Activated naive CD4-positive, alpha-beta T cell treated with anti-CD3 and anti-CD28 coated beads, Interleukin-2, amount 50 U/mL, for 72 hours (primary cell): Measurements from ENCODE around the gene CLRN2. TPM values are rescaled to one million over a fixed set of nuclear protein-coding genes. Genes with fewer than 3 reads are reported as not detected.
A peak's percentile ranks its signal among the peaks of the same experiment; 100 is the strongest.
"Not testable (repeated sequence)": the region's sequence is repeated elsewhere in the genome, so short reads cannot be mapped to it uniquely, and the experiment has no call there.

Experiments used
- ATAC-seq, 2 donors: fragments of 150-1000 bp; cut with Tn5 transposase; 2 replicates each; pipeline ENCODE4 v1.10.0; 2021; ENCODE audit warnings: mild to moderate bottlenecking in 2 of 2, moderate library complexity in 2 of 2
- DNase-seq, 2 donors: peaks; one replicate each; pipeline ENCODE4 v3.0.0; 2021 to 2022; ENCODE audit warnings: low spot score in 2 of 2
- H3K27ac Mint-ChIP-seq, 2 donors: one replicate each; pipeline ENCODE4 v1.8.0; 2022; ENCODE audit warnings: mild to moderate bottlenecking in 2 of 2, mixed read lengths in 2 of 2
- H3K36me3 Mint-ChIP-seq, 2 donors: one replicate each; pipeline ENCODE4 v1.8.0; 2022; ENCODE audit warnings: mixed read lengths in 2 of 2
- H3K9me3 Mint-ChIP-seq, 2 donors: one replicate each; pipeline ENCODE4 v1.8.0; 2022; ENCODE audit warnings: mixed read lengths in 2 of 2
- total RNA-seq, 2 donors: library from RNA; stranded (reverse); gene quantifications; one replicate each; pipeline ENCODE4 v1.2.3, GENCODE V29; 2022

The CLRN2 gene
- total RNA-seq, 2 donors from 2014 or later: not detected

DNA sequence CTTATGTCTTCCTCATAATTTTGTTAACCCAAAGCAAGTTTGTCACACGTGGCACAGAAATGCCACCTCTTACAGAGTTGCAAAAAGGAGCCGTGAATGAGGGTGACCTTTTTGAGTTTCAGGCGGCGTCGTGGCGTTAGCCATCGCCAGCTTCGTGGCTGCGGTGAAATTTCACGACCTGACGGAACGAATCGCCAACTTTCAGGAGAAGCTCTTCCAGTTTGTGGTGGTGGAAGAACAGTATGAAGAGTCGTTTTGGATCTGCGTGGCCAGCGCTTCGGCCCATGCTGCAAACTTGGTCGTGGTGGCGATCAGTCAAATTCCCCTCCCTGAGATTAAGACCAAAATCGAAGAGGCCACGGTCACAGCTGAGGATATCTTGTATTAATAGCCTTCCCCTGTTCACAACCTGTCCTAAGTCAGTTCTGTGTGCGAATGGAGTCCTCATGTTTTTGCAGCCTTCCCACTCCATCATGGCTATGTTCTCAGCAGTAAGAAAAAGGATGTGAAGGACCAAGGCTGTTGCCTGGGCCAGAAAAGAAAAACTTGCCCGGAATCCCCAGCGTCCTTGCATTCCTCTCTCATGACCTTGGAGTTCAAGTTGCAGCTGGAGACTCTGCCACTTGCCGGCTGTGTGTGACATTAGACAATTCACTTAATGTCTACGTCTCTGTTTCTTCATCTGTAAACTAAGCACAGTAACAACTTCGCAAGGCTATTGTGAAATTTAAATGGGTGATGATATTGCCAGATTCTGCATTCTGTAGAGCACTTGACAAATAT is 11.9 kb downstream of the CLRN2 start:
- Mint-ChIP-seq H3K27ac (no peak overlapping the region), H3K9me3 (no peaks in the 10 kb centered on the region), H3K36me3 (no peaks in the 10 kb centered on the region)
- DNase-seq (no peak), ATAC-seq (no peak)

DNA sequence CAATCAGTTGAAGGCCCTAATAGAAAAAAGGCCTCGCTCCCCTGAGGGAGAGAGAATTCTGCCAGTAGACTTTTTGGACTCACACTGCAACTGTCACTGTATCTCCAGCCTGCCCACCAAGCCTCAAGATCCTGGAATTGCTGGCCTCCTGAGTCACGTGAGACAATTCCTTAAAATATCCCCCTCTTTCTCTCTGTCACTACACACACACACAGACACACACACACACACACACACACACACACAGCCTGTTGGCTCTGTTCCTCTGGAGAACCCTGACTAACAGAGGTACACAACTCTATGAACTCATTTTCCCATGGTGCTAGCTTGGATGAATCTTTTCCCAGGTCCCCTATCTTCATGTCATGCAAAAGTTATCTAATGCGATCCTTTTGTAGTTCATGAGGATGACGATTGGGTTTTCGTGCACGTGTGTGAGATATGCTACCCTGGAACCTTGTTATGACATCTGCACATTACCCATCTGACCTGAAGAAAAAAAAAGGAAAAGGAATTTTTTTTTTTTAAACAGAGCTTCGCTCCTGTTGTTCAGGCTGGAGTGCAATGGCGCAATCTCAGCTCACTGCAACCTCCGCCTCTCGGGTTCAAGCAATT is 13.7 kb downstream of the CLRN2 start:
- Mint-ChIP-seq H3K36me3 (no peaks in the 10 kb centered on the region), H3K27ac (no peak overlapping the region), H3K9me3 (no peaks in the 10 kb centered on the region)
- DNase-seq (no peak), ATAC-seq (no peak)

DNA sequence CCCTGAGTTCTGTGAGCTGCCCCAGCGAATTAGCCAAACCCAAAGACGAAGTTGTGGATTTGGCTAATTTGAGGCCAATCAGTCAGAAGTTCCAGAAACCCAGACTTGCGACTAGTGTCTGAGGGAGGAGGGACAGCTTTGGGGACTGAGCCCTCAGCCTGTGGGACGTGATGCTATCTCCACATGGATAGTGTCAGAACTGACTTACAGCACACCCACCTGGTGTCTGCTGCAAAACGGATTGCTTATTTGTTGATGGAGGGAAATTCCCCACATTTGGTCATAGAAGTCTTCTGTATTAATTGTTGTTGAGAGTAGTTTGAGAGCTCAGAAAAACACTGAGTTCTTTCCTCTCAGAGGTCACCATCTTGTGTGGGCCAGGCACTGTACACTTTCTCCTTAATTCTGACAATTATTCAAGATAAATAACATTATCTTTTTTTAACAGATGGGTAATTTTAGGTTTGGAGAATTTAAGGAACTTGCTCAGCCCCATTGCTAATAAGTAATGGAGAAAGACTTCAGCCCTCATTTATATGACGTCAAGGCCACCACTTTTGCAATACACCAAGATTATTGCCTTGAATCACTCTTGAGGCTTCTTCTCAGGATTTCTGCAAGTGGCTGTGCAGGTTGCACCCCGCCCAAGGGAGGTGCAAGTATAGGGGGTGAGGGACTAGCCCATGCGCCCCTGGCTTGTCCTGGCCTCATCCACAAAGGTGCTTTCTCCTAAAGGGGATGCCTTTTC is 16.7 kb downstream of the CLRN2 start:
- Mint-ChIP-seq H3K36me3 (no peaks in the 10 kb centered on the region), H3K27ac (no peak overlapping the region), H3K9me3 (no peaks in the 10 kb centered on the region)
- no peak for ATAC-seq
- no peak for DNase-seq

DNA sequence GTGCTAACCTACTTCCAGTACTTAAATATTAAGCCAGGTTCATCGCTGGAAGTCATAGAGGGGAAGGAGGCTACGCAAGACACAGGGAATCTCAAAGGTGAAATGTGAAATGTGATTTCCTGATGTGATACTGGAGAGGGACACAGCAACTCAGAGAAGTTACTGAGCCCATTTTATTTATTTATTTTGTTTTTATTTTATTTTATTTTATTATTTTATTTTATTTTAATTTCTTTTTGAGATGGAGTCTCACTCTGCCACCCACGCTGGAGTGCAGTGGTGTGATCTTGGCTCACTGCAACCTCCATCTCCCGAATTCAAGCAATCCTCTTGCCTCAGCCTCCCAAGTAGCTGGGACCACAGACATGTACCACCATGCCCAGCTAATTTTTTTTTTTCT is 19.7 kb downstream of the CLRN2 start:
- Mint-ChIP-seq H3K9me3 (no peaks in the 10 kb centered on the region), H3K36me3 (no peaks in the 10 kb centered on the region), H3K27ac (no peak overlapping the region)
- no peak for ATAC-seq
- no peak for DNase-seq

DNA sequence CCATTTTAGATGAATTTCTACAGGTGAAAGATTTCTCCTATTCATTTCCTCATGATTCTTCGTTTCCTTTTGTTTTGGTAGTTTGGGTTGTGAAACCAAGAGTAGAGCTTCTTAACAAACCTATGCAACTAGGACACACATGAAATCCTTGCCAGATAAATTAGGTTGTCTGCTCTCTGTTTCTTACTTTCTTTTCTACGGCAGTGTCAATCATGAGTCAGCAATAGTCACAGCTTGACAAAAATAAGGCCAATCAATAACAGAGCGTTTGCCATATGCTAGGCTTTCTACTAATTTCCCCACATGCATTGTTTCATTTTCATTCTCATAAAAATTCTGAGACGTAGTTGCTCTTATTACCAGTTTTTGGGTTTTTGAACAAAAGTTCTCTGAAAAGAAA is 20.3 kb downstream of the CLRN2 start:
- Mint-ChIP-seq H3K36me3 (no peaks in the 10 kb centered on the region), H3K27ac (no peak overlapping the region), H3K9me3 (no peaks in the 10 kb centered on the region)
- no peak for DNase-seq
- no peak for ATAC-seq

DNA sequence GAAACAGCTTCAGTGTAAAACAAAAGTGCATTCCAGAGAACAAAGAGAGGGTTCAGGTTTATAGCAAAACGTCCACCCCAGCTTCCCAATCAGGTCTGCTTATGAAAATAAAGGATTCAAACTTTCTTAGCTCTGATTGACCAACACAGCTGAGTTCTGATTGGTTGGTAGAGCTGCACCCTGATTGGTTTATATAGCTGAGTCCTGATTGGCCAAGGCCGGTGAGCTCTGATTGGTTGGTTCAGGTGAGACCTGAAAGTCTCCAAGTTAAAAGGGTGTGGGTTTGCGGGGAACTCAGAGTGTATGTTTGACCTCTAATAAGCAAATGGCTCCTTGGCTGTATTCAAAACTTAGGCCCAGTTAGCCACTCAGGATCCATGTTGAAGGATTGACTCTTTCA is 20.9 kb downstream of the CLRN2 start:
- ATAC-seq: peak in 1 of 2 donors; percentile 55
- H3K9me3 Mint-ChIP-seq: no peaks in the 10 kb centered on the region

DNA sequence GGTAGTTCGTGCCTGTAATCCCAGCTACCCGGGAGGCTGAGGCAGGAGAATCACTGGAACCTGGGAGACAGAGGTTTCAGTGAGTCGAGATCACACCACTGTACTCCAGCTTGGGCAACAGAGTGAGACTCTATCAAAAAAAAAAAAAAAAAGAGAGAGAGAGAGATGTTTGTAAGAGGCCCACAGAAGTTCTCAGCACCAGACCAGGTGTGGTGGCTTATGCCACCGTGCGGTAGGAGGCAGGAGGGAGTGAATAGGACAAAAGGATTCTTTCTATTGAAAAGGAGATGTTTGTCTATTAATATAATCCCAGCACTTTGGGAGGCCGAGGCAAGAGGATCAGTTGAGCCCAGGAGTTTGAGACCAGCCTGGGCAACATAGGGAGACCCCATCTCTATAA is 22.1 kb downstream of the CLRN2 start:
- H3K36me3 Mint-ChIP-seq, H3K27ac Mint-ChIP-seq, DNase-seq, H3K9me3 Mint-ChIP-seq, ATAC-seq: not testable (repeated sequence)

More for the DNA sequence above, 20.9 kb downstream of the CLRN2 start:
- no peak overlapping the region for H3K27ac Mint-ChIP-seq
- no peaks in the 10 kb centered on the region for H3K36me3 Mint-ChIP-seq
- DNase-seq: no peak

DNA sequence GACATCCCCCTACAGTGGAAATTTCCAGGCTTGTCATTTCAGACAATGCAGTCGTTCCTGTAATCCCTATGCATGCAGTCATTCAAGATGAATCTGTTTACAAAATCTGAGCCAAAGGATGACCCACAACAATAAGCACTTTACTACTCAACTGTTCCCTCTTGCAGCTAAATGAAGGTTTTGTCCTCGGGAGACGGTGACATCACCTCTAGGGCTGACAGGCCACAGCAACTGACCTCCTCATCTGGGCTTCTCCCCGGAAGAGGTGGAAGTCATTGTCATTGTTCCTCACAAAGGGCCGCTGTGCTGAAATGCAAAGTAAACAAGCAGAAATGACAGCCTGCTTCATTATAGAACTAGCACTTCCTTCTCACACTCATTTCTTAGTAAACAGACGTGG is 29.2 kb downstream of the CLRN2 start:
- Mint-ChIP-seq H3K36me3 (no peaks in the 10 kb centered on the region), H3K9me3 (no peaks in the 10 kb centered on the region), H3K27ac (no peak overlapping the region)
- ATAC-seq (no peak), DNase-seq (no peak)

DNA sequence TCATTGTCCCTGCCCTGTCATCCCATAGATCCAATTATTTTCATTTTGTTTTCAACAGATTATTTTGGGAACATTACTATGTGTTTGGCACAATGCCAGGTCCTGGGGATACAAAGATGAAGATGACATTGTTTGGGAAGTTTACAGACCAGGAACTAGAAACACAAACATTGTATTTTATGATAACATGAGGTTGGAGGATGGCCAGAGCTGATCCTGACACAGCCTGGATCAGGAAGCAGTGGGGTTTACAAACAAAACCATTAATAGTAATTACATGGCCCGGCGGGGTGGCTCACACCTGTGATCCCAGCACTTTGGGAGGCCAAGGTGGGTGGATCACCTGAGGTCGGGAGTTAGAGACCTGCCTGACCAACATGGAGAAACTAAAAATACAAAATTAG is 29.9 kb downstream of the CLRN2 start:
- H3K27ac Mint-ChIP-seq: no peak overlapping the region
- no peaks in the 10 kb centered on the region for H3K36me3 Mint-ChIP-seq
- H3K9me3 Mint-ChIP-seq: no peaks in the 10 kb centered on the region
- no peak for ATAC-seq
- DNase-seq: no peak

DNA sequence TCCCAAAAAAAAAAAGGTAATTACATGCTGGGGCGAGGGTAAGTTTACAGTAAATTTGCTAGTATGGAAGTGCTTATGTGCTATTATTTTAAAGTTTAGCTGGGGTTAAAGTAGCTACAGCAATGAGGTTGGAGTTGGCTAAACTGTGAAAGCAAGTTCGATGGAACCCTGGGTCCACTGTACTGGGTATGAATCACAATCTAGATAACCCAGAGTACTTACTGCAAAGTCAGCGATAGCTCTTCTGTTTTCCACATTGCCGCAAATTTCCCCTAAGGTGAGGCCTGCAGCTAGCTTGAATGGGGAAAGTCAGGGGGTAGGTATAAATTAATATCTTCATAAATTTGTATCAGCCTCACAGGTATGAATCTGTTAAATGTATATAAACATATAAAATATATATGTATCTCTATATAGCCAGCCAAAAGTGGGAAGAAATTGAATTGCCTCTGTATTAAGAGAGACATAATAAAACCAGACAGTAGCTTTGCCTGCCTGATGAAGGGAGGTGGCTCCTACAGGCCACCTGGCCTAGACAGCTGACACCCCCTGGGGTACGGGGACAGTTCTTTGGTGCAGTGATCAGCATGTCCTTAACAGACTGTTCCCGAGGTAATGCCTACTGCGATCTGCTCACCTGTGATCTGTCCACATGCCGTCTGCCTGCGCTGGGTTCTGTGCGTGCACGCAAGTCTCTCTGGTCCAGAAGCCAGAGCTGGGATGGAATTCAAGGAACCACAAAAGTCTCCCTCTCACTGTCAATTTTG is 30.6 kb downstream of the CLRN2 start:
- no peak for DNase-seq
- Mint-ChIP-seq H3K9me3 (no peaks in the 10 kb centered on the region), H3K27ac (no peak overlapping the region), H3K36me3 (no peaks in the 10 kb centered on the region)
- ATAC-seq: no peak

DNA sequence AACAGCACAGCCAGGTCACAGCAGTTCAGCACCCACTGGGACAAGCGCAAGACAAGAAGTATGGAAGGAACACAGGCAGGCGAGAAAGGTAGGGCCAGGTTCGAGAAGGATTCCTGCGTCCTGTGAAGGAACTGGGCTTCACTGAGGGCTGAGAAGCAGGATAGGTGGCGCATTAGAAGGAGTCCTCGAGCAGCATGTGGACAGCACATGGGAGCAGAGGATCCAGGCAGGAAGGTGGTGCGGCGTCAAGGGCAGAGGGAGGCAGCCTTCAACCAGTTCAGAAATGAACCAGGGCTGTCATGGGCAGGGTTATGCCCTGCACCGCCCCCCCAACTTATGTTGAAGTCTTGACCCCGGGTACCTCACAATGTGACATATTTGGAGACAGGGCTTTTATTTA is 31.3 kb downstream of the CLRN2 start:
- no peaks in the 10 kb centered on the region for H3K36me3 Mint-ChIP-seq
- DNase-seq (no peak), ATAC-seq (no peak)
- no peak overlapping the region for H3K27ac Mint-ChIP-seq
- no peaks in the 10 kb centered on the region for H3K9me3 Mint-ChIP-seq

DNA sequence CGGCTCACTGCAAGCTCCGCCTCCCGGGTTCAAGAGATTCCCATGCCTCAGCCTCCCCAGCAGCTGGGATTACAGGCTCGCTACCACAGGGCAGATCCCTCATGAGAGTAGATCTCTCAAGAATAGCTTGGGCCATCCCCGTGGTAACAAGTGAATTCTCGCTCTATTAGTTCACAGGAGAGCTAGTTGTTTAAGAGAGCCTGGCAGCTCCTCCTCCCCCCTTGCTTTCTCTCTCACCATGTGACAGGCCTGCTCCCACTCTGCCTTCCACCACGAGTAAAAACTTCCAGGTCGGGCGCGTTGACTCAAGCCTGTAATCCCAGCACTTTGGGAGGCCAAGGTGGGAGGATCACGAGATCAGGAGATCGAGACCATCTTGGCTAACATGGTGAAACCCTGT is 31.7 kb downstream of the CLRN2 start:
- Mint-ChIP-seq H3K27ac (no peak overlapping the region), H3K9me3 (no peaks in the 10 kb centered on the region), H3K36me3 (no peaks in the 10 kb centered on the region)
- ATAC-seq (no peak), DNase-seq (no peak)

DNA sequence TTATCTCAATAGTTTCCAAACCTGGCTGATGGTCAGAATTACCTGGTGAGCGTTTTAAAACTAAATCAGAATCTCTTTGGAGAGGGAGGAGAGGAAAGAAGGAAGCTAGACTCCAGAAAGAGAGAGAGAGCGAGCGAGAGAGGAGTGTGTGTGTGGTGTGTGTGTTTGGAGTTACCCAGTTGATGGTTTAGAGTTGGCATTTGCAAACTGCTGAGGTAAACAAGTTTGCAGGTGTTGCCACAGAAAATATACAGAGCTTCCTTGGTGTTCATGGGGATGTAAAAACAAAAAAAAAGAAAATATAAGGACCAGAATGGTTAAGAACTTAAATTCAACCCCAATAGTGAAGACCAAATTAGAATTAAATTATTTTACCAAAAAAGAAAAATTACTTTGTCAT is 35.6 kb downstream of the CLRN2 start:
- Mint-ChIP-seq H3K36me3 (no peaks in the 10 kb centered on the region), H3K27ac (no peak overlapping the region), H3K9me3 (no peaks in the 10 kb centered on the region)
- ATAC-seq (no peak), DNase-seq (no peak)

DNA sequence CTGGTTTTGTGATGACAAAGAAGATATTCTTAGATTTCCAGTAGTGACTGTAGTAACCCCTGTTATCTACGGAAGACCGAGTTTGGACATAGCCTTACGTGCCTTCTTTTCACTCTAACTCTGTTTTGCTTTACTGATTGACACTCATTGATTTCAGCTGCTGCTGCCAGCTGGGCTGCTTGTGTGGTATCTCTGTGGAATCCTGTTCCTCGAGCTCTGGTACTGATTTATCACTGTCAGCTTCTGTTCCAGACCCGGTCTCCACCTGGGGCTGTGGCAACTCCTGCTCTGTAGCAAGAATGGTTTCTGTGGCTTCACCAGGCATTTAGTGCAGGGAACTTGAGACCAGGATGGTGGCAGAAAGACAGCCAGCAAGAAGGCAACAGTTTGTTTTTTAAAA is 37.5 kb downstream of the CLRN2 start:
- H3K27ac Mint-ChIP-seq: peak overlapping the region in 1 of 2 donors; percentile 32
- ATAC-seq (no peak), DNase-seq (no peak)
- H3K36me3 Mint-ChIP-seq: no peaks in the 10 kb centered on the region
- no peaks in the 10 kb centered on the region for H3K9me3 Mint-ChIP-seq

DNA sequence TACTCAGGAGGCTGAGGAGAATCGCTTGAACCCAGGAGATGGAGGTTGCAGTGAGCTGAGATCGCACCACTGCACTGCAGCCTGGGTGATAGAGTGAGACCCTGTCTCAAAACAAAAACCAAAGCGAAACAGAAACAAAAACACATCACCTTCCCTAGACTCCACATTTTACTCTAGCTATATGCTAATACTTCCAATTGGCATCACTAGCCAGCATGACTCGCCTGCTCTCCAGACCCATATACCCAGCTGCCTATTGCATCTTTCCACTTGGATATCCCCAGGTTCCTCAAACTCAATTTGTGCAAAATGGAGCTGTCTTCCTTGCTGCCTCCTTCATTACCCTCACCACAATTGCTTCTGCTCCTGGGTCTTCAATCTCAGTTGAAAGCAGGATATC is 39.6 kb downstream of the CLRN2 start:
- ATAC-seq (no peak), DNase-seq (no peak)
- H3K36me3 Mint-ChIP-seq: no peaks in the 10 kb centered on the region
- H3K27ac Mint-ChIP-seq: no peak overlapping the region
- no peaks in the 10 kb centered on the region for H3K9me3 Mint-ChIP-seq

DNA sequence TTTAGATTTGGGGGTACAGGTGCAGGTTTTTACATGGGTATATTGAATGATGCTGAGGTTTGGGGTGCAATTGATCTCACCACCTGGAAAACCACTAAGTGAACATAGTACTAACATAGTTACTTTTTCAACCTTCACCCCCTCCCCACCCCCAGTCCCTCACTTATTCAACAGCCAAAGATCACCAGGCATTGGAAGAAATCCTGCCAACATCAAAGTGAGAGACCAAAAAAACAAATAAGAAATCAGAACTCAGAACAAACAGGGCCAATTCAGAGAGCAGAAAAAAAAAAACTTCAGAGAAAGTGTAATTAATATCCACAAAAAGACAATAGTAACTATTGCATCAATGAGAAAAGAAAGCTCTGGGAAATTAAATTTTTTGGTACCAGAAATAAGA is 41.5 kb downstream of the CLRN2 start:
- H3K36me3 Mint-ChIP-seq: no peaks in the 10 kb centered on the region
- DNase-seq (no peak), ATAC-seq (no peak)
- H3K9me3 Mint-ChIP-seq: no peaks in the 10 kb centered on the region
- no peak overlapping the region for H3K27ac Mint-ChIP-seq

DNA sequence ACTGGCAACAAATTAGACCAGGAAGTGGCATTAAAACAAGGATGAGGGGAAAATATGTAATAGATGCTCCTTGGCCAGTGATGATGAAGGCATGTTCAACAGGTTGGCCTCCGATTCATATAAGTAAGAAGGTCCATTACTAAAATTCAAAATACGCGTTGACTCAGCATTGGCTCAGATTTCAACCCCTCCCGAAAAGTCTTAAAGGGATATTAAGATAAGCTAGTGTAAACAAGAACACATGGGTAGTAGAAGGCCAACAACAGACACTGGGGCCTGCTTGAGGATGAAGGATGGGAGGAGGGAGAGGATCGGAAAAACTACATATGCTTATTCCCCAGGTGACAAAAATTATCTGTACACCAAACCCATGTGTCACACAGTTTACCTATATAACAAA is 42.9 kb downstream of the CLRN2 start:
- ATAC-seq (no peak), DNase-seq (no peak)
- H3K36me3 Mint-ChIP-seq: no peaks in the 10 kb centered on the region
- H3K27ac Mint-ChIP-seq: no peak overlapping the region
- H3K9me3 Mint-ChIP-seq: no peaks in the 10 kb centered on the region
